ENCODE measurements around the gene SLC29A2. TPM values are rescaled to one million over a fixed set of nuclear protein-coding genes. Genes with fewer than 3 reads are reported as not detected.

SLC29A2 gene, protein sequence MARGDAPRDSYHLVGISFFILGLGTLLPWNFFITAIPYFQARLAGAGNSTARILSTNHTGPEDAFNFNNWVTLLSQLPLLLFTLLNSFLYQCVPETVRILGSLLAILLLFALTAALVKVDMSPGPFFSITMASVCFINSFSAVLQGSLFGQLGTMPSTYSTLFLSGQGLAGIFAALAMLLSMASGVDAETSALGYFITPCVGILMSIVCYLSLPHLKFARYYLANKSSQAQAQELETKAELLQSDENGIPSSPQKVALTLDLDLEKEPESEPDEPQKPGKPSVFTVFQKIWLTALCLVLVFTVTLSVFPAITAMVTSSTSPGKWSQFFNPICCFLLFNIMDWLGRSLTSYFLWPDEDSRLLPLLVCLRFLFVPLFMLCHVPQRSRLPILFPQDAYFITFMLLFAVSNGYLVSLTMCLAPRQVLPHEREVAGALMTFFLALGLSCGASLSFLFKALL
- 17.4 and 18.9 TPM in 2 replicates for total RNA-seq

DNA sequence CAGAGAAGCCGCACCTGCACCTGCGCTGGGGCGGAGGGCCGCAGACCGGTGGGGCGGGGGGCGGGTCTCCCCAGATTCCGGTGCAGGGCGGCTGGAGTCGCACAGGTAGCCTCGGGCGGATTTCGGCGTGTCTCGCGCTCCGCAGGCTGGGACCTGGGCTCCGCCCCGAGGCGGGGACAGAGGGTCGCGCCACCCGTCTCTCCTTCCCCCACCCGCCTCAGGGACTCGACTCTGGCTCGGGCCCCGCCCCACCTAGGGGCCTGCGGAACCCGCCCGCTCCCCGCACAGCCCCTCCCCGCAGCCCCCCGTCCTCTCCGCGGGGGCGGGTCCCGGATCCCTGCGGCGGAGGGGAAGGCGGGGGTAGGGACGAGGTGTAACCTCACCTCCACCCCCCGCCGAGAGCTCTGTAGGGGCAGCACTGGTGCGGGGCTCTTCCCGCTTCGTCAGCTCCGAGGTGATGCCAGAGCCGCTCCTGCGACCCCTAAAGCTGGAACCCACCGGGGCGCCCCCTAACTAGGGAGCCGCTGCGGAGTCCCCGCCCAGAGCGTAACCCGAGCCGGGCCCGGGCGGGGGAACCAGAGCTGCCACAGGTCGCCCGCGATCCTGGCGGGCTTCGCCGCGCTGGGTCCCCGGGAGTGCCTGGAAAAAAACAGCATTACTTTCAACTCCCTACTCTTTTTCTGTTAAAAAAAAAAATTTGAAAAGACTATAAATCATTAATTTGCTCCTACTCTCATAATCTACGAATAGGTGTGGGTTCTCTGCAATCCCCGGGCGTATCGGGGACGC is at the start of gene SLC29A2:
Gene SLC29A2 (minus strand): TSS at position 134 of the 789 bp plus-strand sequence. CDS start 169 bp downstream, outside the sequence.
- Mint-ChIP-seq H3K9me3 (no peaks in the 10 kb centered on the region), H3K4me1 (peaks cover 17% of the 10 kb centered on the region), H3K27me3 (peaks cover 2% of the 10 kb centered on the region), H3K36me3 (ENCODE audit: low read depth) (peaks cover 12% of the 10 kb centered on the region), H3K4me3 (peak within 1 kb of the TSS; percentile 88), H3K27ac (peak within 1 kb of the TSS; percentile 89)
- intact Hi-C loops (cut with micrococcal nuclease), result loop anchor here (1.0 kb wide), 1 partner anchor 24 kb away; no protein-coding TSS in a partner anchor
- peak; percentile 93 for DNase-seq

DNA sequence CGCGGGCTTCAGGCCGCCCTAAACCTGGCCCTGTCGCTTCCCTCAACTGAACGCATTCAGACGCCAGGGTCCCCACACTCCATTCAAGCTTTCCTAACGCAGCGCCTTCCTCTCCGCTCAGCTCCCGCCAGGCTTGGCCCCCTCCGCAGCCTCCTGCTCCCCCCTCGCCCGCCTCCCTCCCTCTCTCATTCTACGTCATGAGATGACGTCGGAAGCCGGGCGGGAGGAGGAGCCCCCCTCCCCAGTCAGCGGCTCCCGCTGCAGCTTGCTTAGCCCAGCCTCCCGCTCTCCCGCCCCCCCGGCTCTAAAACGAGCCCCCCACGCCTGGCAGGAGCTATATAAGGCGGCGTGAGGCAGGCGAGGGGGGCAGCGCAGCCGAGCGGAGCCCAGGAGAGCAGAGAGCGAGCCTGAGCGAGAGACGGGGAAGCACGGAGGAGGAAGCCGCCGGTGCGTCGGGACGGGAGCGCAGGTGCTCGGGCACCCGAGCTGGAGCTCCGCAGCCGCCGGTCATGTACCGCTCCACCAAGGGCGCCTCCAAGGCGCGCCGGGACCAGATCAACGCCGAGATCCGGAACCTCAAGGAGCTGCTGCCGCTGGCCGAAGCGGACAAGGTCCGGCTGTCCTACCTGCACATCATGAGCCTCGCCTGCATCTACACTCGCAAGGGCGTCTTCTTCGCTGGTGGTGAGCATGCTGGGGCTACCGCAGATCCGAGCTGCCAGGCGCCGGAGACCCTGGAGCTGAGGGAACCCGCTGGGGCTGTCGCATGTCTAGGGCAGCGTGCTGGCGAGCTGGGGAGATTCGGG is 49.3 kb upstream of the SLC29A2 start, which contains the start of gene NPAS4:
Gene NPAS4 (plus strand): TSS at position 365 of the 806 bp plus-strand sequence. CDS start 145 bp downstream, at position 510.
- H3K4me1 Mint-ChIP-seq, result peaks cover 30% of the 10 kb centered on the region
- peaks cover 6% of the 10 kb centered on the region for H3K9me3 Mint-ChIP-seq
- no peak within 1 kb of the TSS for H3K4me3 Mint-ChIP-seq
- peak within 1 kb of the TSS; percentile 51 for H3K27ac Mint-ChIP-seq
- intact Hi-C loops (cut with micrococcal nuclease), result loop anchor here (1.0 kb wide), 1 partner anchor 13 kb away; no protein-coding TSS in a partner anchor
- DNase-seq, result no peak
- no peaks in the 10 kb centered on the region for H3K36me3 Mint-ChIP-seq (ENCODE audit: low read depth)
- peaks cover 20% of the 10 kb centered on the region for H3K27me3 Mint-ChIP-seq

GRCh38 chr11:66419825-66420224 is 48.3 kb upstream of the SLC29A2 start:
- Mint-ChIP-seq H3K36me3 (ENCODE audit: low read depth) (no peaks in the 10 kb centered on the region), H3K27me3 (peaks cover 21% of the 10 kb centered on the region), H3K4me3 (no peak overlapping the region), H3K4me1 (peaks cover 32% of the 10 kb centered on the region), H3K9me3 (peaks cover 6% of the 10 kb centered on the region), H3K27ac (no peak overlapping the region)
- intact Hi-C loops (cut with micrococcal nuclease), result no loop called here
- DNase-seq, result no peak

- peaks cover 6% of the 10 kb centered on the region for H3K9me3 Mint-ChIP-seq
- peak overlapping the region; percentile 38 for H3K27ac Mint-ChIP-seq
- peak overlapping the region; percentile 69 for H3K4me3 Mint-ChIP-seq
- no peaks in the 10 kb centered on the region for H3K36me3 Mint-ChIP-seq (ENCODE audit: low read depth)
- H3K4me1 Mint-ChIP-seq, result peaks cover 32% of the 10 kb centered on the region
- no peak for DNase-seq
- peaks cover 22% of the 10 kb centered on the region for H3K27me3 Mint-ChIP-seq
- intact Hi-C loops (cut with micrococcal nuclease), result no loop called here
Measured at GRCh38 chr11:66418986-66419308, 47.4 kb upstream of the SLC29A2 start.

DNA sequence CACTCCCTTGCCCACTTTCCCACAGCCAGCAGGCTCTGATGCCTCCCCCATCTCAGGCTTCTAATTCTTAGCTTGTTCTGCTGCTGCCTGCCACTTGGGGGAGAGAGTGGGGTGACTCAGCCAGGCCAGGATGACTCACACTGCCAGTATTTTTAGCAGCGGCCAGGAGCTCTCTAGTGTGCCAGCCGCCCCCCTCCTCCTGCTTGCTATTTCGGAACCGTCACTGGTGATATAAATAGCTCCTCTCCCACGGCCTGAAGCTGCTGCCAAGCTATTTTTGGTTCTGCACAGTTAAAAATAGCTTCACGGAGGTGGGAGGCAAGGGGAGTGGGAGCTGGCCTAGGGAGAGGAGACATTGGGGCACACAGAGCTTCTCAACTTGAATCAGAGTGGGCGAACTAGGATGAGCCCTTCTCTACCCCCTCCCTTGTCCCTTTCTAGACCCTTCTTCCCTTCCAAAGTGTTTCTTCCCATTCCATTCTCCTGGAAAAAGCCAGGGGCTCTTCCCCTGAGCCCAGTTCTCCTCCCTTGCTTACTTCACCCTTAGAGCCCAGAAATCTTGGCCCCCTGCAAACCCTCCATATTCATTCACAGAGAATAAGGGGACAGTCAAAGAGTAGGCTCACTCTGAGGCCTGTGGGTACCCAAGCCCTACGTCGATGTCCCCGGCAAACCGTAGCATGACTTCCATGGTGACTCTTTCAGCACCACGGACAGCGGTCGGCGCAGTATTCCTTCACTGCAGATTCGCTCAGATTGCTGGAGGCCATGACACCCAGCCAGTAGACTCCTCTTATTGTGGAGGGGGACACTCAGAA is 46.8 kb upstream of the SLC29A2 start:
- H3K27ac Mint-ChIP-seq, result peak overlapping the region; percentile 38

GRCh38 chr11:66417000-66417399 is 45.4 kb upstream of the SLC29A2 start:
- H3K9me3 Mint-ChIP-seq, result peaks cover 6% of the 10 kb centered on the region
- intact Hi-C loops (cut with micrococcal nuclease), result no loop called here
- DNase-seq, result no peak
- peaks cover 22% of the 10 kb centered on the region for H3K27me3 Mint-ChIP-seq
- no peaks in the 10 kb centered on the region for H3K36me3 Mint-ChIP-seq (ENCODE audit: low read depth)
- peak overlapping the region; percentile 34 for H3K4me3 Mint-ChIP-seq
- peaks cover 30% of the 10 kb centered on the region for H3K4me1 Mint-ChIP-seq
- H3K27ac Mint-ChIP-seq, result peak overlapping the region; percentile 20

More for the DNA sequence above, 46.8 kb upstream of the SLC29A2 start:
- intact Hi-C loops (cut with micrococcal nuclease), result no loop called here
- DNase-seq, result peak; percentile 91
- H3K36me3 Mint-ChIP-seq (ENCODE audit: low read depth), result no peaks in the 10 kb centered on the region
- peaks cover 22% of the 10 kb centered on the region for H3K27me3 Mint-ChIP-seq
- peaks cover 6% of the 10 kb centered on the region for H3K9me3 Mint-ChIP-seq
- peaks cover 32% of the 10 kb centered on the region for H3K4me1 Mint-ChIP-seq
- peak overlapping the region; percentile 69 for H3K4me3 Mint-ChIP-seq

GRCh38 chr11:66415423-66415822 is 43.9 kb upstream of the SLC29A2 start:
- Mint-ChIP-seq H3K27me3 (peaks cover 23% of the 10 kb centered on the region), H3K27ac (no peak overlapping the region), H3K4me3 (no peak overlapping the region), H3K36me3 (ENCODE audit: low read depth) (no peaks in the 10 kb centered on the region), H3K9me3 (peaks cover 6% of the 10 kb centered on the region), H3K4me1 (peaks cover 35% of the 10 kb centered on the region)
- intact Hi-C loops (cut with micrococcal nuclease), result no loop called here
- DNase-seq, result no peak

DNA sequence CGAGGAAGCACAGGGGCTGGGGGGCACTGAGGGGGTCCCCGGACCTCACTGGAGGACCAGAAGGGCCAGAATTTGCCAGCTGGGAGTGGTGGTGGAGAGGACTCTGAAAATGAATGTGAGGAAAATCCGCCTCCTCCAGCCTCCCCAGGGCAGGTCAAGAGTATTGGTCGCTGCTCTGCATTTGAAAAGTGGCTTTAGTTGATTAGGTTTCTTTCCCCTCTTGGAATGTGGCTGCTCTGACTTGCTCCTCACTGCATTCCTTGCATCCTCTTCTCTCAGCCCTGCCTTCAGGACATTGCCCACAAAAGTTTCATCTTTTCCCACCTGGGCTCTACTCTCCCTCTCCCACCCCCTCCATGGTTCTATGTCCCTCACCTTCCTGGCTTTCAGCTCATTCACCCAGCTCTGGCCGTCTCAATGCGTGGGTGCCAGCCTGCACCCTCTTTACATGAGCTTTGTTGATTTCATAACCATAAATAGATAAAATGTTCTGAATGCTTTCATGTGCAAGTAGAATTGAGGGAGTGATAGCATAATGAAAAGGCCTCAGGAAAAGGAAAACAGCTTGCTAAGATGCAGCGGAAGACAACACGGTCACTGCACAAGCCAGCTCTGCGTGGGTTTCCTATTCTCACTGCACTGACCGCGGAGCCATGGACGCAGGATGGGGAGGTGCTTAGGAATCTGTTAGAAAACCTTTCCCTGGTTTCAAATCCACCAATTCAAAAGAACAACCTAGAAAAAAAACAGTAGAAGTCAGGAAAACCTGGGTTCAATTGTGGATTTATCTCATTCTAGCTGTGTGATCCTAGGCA is 42.8 kb upstream of the SLC29A2 start:
- Mint-ChIP-seq H3K9me3 (peaks cover 6% of the 10 kb centered on the region), H3K27me3 (peaks cover 19% of the 10 kb centered on the region), H3K4me3 (no peak overlapping the region), H3K27ac (no peak overlapping the region), H3K36me3 (ENCODE audit: low read depth) (no peaks in the 10 kb centered on the region), H3K4me1 (peaks cover 33% of the 10 kb centered on the region)
- intact Hi-C loops (cut with micrococcal nuclease), result no loop called here
- DNase-seq, result no peak

- H3K4me3 Mint-ChIP-seq, result no peak overlapping the region
- H3K9me3 Mint-ChIP-seq, result no peaks in the 10 kb centered on the region
- H3K36me3 Mint-ChIP-seq (ENCODE audit: low read depth), result no peaks in the 10 kb centered on the region
- DNase-seq, result no peak
- H3K4me1 Mint-ChIP-seq, result peaks cover 29% of the 10 kb centered on the region
- H3K27me3 Mint-ChIP-seq, result peaks cover 10% of the 10 kb centered on the region
- H3K27ac Mint-ChIP-seq, result no peak overlapping the region
- intact Hi-C loops (cut with micrococcal nuclease), result no loop called here
Measured at GRCh38 chr11:66413167-66413566, 41.6 kb upstream of the SLC29A2 start.

- H3K4me1 Mint-ChIP-seq, result peaks cover 18% of the 10 kb centered on the region
- DNase-seq, result no peak
- H3K27me3 Mint-ChIP-seq, result peaks cover 7% of the 10 kb centered on the region
- no peaks in the 10 kb centered on the region for H3K36me3 Mint-ChIP-seq (ENCODE audit: low read depth)
- H3K27ac Mint-ChIP-seq, result no peak overlapping the region
- no peak overlapping the region for H3K4me3 Mint-ChIP-seq
- intact Hi-C loops (cut with micrococcal nuclease), result no loop called here
- H3K9me3 Mint-ChIP-seq, result no peaks in the 10 kb centered on the region
Measured at GRCh38 chr11:66412110-66412509, 40.5 kb upstream of the SLC29A2 start.

DNA sequence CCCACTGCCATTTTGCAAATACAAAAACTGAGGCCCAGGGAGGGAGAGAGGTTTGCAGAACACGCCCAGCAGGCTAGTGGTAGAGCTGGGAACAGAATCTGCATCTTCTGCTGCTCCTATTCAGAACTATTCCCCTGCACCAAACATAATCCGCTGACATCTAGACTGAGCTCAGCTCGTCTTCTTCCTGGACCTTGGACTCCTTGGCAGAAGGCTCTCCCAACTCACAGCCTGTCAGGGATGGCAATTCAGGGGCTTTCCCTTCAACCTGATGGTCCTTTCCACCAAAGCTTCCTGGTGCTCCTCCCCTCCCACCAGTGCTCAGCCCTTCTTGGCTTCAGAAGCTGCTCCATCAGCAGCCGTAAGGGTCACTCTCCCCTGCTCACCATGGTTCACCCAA is 39.8 kb upstream of the SLC29A2 start:
- no peaks in the 10 kb centered on the region for H3K36me3 Mint-ChIP-seq (ENCODE audit: low read depth)
- H3K27me3 Mint-ChIP-seq, result peaks cover 8% of the 10 kb centered on the region
- H3K4me3 Mint-ChIP-seq, result no peak overlapping the region
- no peak overlapping the region for H3K27ac Mint-ChIP-seq
- peaks cover 13% of the 10 kb centered on the region for H3K4me1 Mint-ChIP-seq
- no peak for DNase-seq
- H3K9me3 Mint-ChIP-seq, result no peaks in the 10 kb centered on the region
- intact Hi-C loops (cut with micrococcal nuclease), result no loop called here

- H3K27me3 Mint-ChIP-seq, result peaks cover 15% of the 10 kb centered on the region
- H3K4me1 Mint-ChIP-seq, result peaks cover 8% of the 10 kb centered on the region
- no peak overlapping the region for H3K27ac Mint-ChIP-seq
- intact Hi-C loops (cut with micrococcal nuclease), result no loop called here
- H3K36me3 Mint-ChIP-seq (ENCODE audit: low read depth), result no peaks in the 10 kb centered on the region
- peak overlapping the region; percentile 22 for H3K4me3 Mint-ChIP-seq
- no peaks in the 10 kb centered on the region for H3K9me3 Mint-ChIP-seq
- no peak for DNase-seq
Measured at GRCh38 chr11:66410191-66410590, 38.6 kb upstream of the SLC29A2 start.

Data from activated CD4-positive, alpha-beta T cell treated with anti-CD3 and anti-CD28 coated beads, Interleukin-2, amount 10 ng/mL, durations not matched to agents 24 days and 14 days (primary cell).